ENCODE results near the gene LMOD2.
A peak's percentile ranks its signal among the peaks of the same experiment; 100 is the strongest.

Gene LMOD2

GRCh38 chr7:123641901-123642300, 13.8 kb upstream of the LMOD2 start:
- TF ChIP-seq CTCF (IDR thresholded peaks at IDR 0.05; ENCODE audit: low read depth, low read length) (no peak), MYC (IDR thresholded peaks at IDR 0.05; ENCODE audit: low read depth, low read length) (no peak), MAX (IDR thresholded peaks at IDR 0.05; ENCODE audit: low read depth, low read length) (no peak), POLR2A (IDR thresholded peaks at IDR 0.05; ENCODE audit: extremely low read depth, insufficient read length) (no peak)
- no peak for DNase-seq (ENCODE audit: low read depth)
- H3K4me3 ChIP-seq (ENCODE audit: low read depth, low read length), result no peak overlapping the region

GRCh38 chr7:123643495-123644441, 11.9 kb upstream of the LMOD2 start:
- no peak for DNase-seq (ENCODE audit: low read depth)
- TF ChIP-seq MAX (IDR thresholded peaks at IDR 0.05; ENCODE audit: low read depth, low read length) (0 out of 2 replicates have a peak, but pooled peaks have one; percentile 13), CTCF (IDR thresholded peaks at IDR 0.05; ENCODE audit: low read depth, low read length) (no peak)
- H3K4me3 ChIP-seq (ENCODE audit: low read depth, low read length), result no peak overlapping the region

- H3K4me3 ChIP-seq (ENCODE audit: low read depth, low read length), result no peak overlapping the region
- TF ChIP-seq MAX (IDR thresholded peaks at IDR 0.05; ENCODE audit: low read depth, low read length) (no peak), MYC (IDR thresholded peaks at IDR 0.05; ENCODE audit: low read depth, low read length) (no peak), CTCF (IDR thresholded peaks at IDR 0.05; ENCODE audit: low read depth, low read length) (no peak), POLR2A (IDR thresholded peaks at IDR 0.05; ENCODE audit: extremely low read depth, insufficient read length) (no peak)
- no peak for DNase-seq (ENCODE audit: low read depth)
Measured at GRCh38 chr7:123645516-123645915, 10.2 kb upstream of the LMOD2 start.

- no peak overlapping the region for H3K4me3 ChIP-seq (ENCODE audit: low read depth, low read length)
- TF ChIP-seq MYC (IDR thresholded peaks at IDR 0.05; ENCODE audit: low read depth, low read length) (no peak), MAX (IDR thresholded peaks at IDR 0.05; ENCODE audit: low read depth, low read length) (no peak), POLR2A (IDR thresholded peaks at IDR 0.05; ENCODE audit: extremely low read depth, insufficient read length) (no peak), CTCF (IDR thresholded peaks at IDR 0.05; ENCODE audit: low read depth, low read length) (no peak)
- DNase-seq (ENCODE audit: low read depth), result no peak
Measured at GRCh38 chr7:123647106-123647730, 8.4 kb upstream of the LMOD2 start.

- TF ChIP-seq CTCF (IDR thresholded peaks at IDR 0.05; ENCODE audit: low read depth, low read length), result no peak
- no peak for TF ChIP-seq MYC (IDR thresholded peaks at IDR 0.05; ENCODE audit: low read depth, low read length)
- TF ChIP-seq POLR2A (IDR thresholded peaks at IDR 0.05; ENCODE audit: extremely low read depth, insufficient read length), result no peak
- no peak for TF ChIP-seq MAX (IDR thresholded peaks at IDR 0.05; ENCODE audit: low read depth, low read length)
- DNase-seq (ENCODE audit: low read depth), result peak; percentile 31
- no peak overlapping the region for H3K4me3 ChIP-seq (ENCODE audit: low read depth, low read length)
Measured at GRCh38 chr7:123649964-123650363, 5.7 kb upstream of the LMOD2 start.

All from NB4 (cell line).